GM21367 (cell line): Measurements from ENCODE around the gene POU2F2.

Experiments
- ATAC-seq: cut with Tn5 transposase; IDR thresholded peaks from one replicate; pipeline ENCODE4 v1.9.1; 2021; ENCODE audit not compliant: unreplicated experiment

Gene POU2F2

DNA sequence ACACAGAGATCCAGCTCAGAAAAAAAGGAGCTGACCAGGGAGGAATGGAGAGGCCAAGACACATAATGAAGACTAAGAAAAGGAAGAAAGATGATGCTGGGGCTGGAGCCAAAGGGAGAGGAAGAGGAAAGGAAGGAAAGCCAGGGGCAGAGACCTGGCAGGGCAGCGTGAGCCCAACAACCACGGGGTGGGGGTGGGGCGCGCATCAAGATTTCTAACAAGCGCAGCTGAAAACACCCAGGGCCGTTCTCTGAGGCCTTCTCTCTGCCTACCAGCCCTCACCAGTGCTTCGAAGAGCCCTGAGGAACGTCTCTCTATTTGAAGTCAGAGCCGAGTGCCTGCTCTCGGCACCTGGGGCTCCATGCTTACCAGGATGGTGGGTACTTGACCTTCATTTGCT lies 23.6 kb upstream of the POU2F2 start:
- ATAC-seq, result no peak

DNA sequence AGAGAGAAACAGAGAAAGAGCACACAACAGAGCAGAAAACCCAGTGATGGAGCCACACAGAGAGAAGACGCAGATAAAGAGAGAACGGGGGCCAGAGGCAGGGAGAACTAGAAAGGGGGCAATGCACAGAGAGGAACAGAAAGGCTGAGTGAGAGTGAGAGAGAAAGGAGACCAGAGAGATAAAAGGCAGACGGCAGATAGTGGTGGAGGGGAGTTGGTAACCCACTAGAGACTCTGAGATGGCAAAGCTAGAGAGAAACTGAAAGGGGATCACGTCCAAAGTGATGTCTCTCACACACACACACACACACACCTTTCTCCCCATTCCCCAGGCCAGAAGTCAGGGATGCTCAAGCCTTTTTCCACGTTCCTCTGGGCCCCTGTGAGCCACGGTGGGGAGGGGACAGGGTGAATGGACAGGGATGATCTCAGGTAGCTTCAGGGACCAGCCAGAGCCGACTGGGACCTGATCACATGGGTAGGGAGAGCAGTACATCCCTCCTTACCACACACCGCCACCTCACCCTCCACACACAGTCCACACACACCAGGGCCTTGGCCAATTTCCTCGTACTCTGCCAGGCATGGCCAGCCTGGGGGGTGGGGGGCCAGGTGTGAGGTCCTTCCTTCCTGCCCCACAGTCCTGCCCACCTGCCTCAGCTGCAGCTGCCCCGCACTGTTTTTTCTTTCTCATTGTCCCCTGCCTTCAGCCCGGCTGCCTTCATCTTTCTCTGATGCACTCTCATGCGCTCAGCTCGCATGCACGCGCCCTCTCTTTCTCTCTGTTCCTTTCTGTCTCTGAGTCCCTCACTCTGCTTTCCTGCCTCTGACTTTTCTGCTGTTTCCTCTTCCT lies 22.5 kb upstream of the POU2F2 start:
- no peak for ATAC-seq

DNA sequence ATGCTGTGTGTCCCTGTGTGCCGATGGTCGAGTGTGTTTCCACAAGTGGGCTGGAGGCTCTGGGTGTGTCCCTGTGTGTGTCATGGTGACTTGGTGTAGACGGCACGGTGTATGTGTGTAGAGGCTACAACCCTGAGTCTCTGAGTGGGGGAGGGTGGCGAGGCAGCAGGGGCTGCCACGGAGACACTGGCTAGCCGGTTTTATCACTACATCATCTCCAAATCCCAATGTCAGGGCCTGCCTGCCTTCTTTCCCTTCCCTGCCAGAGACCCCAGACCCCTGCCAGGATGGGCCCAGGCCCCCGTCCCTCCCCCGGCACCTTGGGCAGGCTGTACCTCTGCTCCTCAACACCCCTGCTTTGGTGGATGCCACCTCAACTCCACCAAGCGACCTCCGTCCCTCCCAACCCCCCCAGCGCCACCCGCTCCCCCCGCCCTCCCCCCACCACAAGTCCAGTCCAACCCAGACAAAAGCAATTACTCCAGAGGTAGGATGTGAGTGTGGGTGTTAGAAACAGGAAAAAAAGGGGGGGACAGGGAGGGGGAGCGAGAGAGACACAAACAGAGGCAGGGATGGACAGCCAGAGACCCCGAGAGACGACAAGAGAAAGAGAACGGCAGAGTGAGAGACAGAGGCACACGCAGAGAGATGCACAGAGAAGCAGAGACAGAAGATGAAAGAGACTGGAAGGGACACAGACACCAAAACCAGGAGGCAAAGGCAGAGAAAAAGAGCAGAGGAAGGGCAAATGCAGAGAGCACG lies 21.6 kb upstream of the POU2F2 start:
- no peak for ATAC-seq

DNA sequence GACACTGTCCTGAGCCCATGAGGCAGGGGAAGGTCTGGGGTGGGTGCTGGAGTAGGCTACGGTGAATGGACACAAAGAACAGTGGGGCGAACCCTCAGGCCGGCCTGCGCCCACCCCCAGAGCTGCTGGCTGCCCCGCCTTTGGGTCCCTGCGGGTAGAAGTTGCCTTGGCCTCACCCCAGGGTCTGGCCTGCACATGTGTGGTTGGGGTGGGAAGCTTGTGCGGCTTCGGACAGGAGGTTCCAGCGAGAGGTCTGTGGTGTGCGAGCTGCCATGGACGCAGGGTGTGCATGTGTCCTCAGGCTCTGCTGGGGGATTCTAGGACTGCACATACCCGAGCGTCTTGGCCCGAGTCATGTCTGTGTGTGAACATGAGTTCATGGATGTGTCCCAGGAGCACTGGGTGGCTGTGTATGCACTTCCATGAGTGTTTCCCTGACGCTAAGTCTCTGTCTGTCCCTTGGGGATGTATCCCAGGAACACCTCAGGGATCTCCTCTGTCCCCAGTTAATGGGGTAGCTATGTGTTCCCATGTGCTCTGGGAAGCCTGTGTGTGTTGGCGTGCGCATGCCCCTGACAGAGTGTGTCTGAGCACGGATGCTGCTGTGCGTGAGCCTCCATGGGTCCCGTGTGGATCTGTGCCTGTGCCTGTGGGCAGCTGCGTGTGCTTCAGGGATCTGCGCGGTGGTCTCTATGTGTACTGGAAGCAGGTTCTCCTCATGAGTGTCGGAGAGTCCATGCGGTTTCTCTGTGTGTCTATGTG lies 20.8 kb upstream of the POU2F2 start:
- ATAC-seq, result no peak

DNA sequence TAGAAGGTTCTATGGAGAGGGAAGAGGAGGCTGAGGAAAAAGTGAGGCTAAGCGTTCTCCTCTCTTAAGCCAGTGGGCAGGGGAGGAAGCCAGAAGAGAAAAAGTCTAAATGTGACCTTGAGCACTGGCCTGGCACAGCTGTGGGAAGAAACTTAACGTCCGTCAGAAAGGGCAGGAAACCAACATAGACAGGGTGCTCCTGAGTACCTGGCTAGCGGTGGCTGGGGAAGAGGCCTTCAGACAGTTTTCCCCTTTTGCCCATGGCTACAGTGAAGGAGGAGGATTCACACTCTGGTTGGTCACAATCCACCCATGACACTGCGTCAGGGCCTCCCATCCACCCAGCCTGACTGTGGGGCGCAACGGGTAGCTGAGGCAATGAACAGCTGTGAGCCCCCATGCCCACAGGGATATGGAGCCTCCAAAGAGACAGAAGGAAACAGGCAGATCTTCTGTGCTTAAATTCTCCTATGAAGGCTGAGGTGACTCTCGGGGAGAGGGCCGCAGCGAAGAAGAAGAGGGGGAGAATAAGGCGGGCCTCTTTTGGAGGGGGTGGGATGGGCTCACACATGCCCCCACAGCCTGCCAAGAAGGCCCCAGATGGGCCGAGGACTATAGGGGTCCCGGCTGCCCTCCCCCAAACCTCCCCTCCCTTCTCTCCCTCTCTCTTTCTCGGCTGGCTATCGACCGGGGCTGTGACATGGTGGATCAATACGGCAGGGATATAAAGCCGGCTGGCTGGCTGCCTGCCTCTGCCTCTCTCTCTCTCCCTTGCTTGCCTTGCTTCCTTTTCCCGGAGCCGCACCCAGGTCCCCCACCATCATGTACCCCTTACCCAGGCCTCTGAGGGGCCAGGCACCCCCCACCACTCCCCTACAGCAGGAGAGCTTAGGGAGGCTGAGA lies 19.8 kb upstream of the POU2F2 start:
- no peak for ATAC-seq

DNA sequence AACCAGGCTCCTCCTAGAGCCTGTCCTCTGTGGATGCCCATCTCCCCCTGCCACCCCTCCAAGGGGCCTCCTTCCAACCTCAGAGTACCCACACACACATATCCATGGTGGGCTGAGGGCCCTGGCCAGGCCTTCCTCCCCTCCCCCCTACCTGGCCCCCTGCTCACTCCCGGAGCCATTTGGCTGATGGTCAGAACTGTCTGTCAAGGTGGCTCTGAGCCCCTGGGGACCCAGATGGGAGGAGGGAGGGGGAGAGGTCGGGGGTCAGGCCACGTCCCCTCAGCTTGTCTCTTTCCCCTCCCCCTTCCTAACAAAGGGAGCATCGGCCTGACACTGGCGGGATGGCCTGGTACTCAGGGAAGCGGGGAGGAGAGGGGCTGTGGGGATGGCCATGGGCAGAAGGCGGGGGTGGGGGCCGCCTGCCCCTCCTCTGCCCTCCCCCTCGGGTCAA lies 18.7 kb upstream of the POU2F2 start:
- ATAC-seq, result no peak

DNA sequence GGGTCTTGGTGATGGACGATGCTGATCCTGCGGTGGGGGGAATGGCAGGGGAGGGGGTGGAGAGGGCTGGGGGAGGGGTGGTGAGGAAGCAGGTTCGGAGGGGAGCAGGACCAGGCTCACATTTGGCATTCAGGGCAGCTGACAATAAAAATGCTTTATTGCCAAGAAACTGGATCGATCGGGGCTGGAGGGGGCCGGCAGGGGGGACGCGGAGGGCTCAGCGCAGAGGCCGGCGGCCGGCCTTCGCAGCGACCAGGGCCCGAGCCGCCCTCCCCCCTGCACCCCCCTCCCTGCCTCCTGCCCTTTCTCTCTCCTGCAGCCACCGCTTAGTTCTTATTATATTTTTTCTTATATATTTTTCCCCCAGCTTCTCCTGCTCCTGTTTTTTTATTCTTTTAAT lies 18.1 kb upstream of the POU2F2 start:
- no peak for ATAC-seq

DNA sequence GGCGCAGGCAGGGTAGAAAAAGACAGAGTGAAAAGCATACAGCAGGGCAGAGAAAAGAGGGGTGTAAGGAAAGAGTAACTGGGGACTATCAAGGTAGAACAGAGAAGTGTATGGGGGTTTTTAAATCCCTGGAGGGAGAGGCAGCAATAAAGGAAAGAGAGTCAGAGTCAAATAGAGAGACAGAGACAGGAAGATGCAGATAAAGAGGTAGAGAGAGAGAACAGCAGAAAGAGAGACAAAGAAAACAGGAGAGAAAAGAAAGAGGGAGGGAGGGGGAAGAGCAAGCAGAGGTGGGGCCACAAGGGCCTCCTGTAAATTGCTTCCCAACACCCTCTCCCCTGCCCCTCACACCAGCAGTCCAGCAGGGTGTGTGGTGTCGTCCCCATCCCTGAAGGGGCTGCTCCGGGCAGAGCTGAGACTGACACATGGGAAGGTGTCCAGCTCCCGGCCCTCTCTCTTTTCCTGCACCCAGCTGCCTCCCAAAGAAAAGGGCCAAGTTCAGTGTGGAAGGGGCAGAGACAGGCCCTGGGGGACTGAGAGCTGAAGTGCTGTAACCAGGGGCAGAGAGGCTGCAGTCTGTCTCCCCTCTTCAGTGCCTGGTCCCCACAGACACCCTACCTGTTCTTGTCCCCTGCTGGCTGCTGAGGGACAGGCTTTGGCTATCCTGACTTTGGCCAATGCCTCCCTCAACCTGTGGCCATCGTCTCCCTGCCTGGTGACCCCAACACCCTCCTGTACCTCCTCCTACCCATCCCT lies 17.4 kb upstream of the POU2F2 start:
- no peak for ATAC-seq

DNA sequence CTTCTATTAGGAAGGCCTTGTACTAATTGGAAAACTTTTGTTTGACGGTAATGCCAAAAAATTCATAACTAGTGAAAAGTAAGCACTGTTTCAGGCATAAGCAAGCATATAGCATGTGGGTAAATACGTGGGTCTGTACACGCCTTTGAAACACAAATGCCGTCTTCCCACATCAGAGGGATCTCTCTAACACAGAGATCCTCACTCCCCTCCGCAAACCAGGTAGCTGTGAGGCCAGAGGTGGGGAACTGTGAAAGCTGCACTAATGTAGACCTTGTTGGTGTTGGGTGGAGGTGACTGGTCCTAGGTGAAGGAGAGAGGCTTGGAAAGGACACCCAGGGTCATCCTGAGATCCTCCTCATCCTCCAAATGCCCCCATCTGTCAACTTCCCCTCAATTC lies 16.0 kb upstream of the POU2F2 start:
- no peak for ATAC-seq

DNA sequence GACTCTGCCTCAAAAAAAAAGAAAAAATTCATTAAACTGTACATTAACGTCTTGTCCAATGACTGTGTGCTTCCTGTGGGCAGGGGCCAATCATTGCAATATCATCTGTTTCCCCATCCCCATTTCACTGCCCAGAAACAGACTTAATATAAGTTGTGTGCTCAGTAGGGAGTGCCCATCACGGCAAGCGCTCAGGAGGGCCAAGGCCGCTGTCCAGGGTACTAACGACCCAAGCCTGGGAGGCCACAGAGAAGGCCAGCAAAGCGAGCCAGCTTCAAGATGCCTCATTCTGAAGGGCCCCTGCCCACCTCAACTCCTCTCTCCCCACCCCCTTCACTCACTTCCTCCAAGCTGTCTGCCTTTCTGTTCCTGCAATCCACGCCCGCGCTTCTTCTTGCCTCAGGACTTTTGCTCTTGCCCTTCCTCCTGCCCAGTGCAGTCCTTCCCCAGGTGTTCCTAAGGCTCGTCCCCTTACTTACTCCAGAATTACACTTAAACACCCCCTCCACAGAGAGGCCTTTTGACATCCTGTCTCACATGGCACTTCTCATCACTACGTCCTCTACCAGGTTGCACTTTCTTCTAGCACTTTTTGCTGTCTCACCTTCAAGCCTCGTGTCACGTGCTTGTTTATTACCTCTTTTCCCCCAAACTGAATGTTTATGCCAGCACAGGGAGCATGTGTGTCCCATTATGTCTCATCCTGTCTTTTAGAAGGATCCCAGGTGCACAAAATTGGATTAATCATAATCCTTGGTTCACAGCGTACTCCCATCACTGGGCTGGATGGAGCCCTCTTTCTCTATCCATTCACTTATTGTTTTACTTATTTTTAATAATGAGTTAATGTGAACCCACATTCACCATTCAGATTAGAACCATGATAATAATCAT lies 11.3 kb upstream of the POU2F2 start:
- ATAC-seq, result no peak

DNA sequence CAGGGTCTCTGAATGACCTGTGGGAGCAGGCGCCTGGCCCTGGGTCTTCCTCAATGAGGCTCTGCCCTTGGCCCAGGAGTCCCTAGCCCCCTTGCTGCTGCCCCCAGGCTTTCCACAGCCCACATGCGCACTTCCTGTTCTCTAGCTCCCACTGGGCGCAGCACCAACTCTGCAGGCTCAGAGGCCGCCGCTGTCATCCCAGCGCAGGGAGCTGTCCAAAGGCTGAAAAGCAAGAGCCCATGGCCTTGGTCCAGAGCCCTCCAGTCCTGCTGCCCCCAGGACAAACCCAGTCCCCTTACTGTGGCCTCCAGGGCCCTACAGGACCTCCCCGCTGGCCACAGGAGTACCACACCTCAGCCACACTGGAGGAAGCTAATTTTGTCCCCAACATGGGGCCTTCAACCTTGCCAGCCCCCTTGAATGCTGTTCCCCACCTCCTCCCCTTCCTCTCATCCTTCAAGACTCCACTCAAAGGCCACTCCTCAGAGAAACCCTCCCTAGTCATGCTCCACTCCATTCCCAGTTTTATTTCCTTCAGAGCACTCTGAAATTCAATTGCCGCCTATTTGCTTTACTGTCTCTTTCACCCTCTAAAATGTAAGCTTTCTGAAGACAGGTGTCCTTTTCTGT lies 8.0 kb upstream of the POU2F2 start:
- no peak for ATAC-seq

DNA sequence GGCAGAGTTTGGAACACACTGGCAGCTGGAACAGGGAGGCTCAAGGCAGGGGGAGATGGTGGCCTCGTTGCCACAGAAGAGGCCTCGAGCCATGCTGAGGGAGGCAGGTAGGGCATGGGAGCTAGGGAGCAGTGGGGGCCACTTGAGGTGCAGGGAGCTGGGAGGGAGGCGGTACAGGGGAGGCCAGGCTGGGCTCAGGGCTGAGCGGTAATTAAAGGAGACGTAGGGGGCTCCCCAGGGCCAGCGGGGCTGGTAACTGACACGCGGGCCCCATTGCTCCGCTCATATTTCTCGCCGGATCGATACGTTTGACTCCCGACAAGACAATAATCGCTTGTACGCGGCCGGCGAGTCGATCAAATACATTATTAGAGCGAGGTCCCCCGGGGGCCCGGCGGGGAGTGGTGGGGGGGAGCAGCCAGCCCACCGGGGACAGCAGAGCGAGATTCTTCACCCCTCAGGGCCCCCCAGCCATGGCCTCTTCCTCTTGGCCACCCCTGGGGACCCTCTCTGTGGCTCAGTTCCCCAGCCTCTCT lies 2.4 kb upstream of the POU2F2 start:
- ATAC-seq, result no peak

DNA sequence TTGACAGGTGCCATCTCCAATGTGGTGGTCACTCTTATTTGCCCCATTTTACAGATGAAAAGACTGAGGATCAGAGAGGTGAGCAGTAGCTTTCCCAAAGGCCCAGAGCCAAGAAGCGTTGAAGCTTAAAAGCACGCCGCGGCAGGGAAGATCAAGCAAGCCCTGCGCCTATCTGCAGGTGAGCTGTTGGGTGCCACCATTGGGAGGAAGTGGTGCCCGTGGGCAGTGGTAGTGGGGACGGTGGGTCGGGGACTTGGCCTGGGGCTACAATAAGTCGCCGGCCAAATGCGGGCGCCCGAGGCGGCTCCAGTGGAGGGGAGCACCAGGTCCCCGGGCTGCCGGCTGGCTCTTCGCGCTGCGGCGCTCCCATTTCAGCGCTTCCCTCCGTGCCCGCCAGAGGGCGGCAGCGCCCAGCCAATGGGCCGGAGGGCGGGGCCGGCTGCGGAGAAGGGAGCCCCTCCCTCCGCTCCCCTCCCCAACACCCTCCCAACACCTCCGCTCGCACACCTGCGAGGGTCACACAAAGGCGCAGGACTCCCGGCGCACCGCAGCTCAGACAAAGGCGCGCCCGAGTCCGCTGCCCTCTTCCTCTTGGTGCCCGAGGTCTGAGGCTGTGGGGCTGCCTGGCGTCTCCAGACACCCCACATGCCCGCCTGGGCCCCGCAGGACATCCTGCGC lies 744 bp upstream of the POU2F2 start:
- ATAC-seq, result no peak

DNA sequence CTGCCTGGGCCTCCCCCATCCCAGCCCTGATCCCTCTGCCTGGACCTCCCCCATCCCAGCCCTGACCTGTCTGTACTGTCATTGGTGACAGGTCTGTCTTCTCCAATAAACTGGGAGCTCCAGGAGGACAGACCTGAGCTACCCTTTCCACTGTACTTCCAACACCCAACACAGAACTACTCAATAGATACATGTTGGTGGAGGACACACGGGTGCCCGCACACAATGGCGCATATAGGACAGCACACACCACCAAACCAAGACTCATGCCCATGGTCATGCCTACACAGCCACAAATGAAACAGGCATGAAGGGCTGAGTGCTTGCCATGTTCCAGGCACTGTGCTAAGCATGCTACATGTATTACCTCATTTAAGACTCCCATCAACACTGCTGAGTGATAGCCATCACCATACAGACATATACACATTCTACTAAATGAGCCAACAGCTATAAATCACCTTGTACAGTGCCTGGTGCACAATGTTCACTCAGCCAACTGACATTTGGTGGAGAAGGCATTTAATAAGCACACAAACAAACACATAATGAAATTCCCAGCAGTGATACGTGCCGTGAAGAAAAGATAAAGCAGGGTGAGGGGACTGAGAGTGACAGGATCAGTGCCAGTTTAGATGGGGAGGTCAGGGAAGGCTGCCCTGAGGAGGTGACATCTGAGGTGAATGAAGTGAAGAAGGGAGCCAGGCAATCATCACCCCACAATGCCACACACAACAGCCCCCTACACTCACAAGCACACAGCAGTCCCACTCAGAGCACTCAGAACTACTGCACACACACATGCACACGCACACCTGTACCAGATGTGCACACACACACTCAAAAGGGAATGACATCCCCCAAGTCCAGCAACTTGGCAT lies 857 bp downstream of the POU2F2 start:
- no peak for ATAC-seq

DNA sequence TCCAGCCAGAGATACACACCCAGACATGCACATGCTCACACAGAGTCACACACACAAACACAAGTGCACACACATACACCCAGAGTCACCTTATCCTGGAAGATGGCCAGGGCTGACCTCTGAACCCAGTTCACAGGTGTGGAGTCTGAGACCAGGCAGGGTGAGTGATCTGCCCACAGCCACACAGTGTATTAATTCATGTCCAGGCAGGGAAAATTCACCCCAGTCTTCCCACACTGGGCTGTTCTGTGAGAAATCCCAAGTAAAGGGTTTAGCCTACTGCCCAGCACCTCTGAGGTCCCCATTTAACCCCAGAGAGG lies 2.0 kb downstream of the POU2F2 start:
- ATAC-seq, result no peak

DNA sequence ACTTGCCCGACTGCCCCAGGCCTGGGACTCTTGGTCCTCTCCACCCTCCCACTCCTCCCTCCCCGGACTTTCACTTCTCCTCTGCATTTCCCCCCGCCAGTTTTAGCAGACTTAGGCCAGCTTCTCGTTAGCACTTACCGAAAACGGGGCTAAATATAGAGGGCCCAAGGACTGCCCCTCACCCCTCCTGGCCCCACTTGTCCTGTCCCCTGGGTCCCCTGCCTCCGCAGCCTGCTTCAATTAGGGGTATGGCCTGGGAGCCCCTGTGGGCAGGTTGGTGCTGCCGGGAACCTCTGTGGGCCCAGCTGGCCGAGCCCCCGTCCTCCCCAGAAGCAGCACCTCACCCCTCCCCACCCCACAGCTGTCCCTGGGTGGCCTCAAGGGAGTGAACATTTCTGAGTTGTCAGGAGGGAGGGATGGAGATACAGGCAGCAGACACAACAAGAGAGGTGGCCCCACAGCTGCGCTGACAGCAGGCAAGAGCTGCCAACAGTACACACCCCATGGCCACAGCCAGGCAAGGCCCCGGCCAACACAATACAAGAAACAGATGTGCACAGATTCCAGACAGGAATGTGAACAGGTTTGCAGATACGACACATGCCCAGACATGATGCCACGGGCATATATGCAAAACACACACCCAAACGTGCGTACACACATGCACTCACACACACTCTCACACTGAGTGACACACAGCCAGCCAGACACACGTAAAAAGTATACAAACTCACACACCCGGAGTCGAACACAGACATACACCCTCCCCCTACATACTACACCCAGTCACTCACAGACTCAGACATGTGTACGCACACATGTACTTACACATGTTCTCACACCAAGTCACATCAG lies 2.6 kb downstream of the POU2F2 start:
- peak; percentile 42 for ATAC-seq
